HepG2 (cell line): ENCODE data around the gene TPBGL. TPM values are rescaled to one million over a fixed set of nuclear protein-coding genes. Genes with fewer than 3 reads are reported as not detected.
A peak's percentile ranks its signal among the peaks of the same experiment; 100 is the strongest.

Experiments used
- CAMTA2 ChIP-seq: sonication (generic); formaldehyde crosslinking; IDR thresholded peaks from 2 replicates; pipeline ENCODE4 v1.4.0; 2020; ENCODE audit warnings: mild to moderate bottlenecking, missing genetic modification reagents, borderline replicate concordance
- ERF ChIP-seq: IDR thresholded peaks from 2 replicates; pipeline ENCODE4 v1.6.1; 2018; ENCODE audit warnings: missing biosample characterization, missing genetic modification reagents
- FOXK1 ChIP-seq: sonication (generic); formaldehyde crosslinking; IDR thresholded peaks from 2 replicates; pipeline ENCODE4 v1.4.0; 2020; ENCODE audit warnings: low read depth, missing genetic modification reagents, borderline replicate concordance
- HMGA1 ChIP-seq: sonication (generic); formaldehyde crosslinking; conservative IDR thresholded peaks from 2 replicates; pipeline ENCODE4 v1.4.0; 2020; ENCODE audit warnings: missing genetic modification reagents
- HNRNPLL ChIP-seq: fragments of 200-400 bp; formaldehyde crosslinking; IDR thresholded peaks from 2 replicates; pipeline ENCODE4 v1.6.1; 2017; ENCODE audit warnings: mild to moderate bottlenecking, low read depth, low read length; ENCODE audit not compliant: poor library complexity, severe bottlenecking
- ISX ChIP-seq: sonication (generic); formaldehyde crosslinking; conservative IDR thresholded peaks from 2 replicates; pipeline ENCODE4 v1.5.0; 2020; ENCODE audit warnings: missing genetic modification reagents
- NFKBIZ ChIP-seq: IDR thresholded peaks from 2 replicates; pipeline ENCODE4 v1.6.1; 2018; ENCODE audit warnings: missing genetic modification reagents, missing compliant biosample characterization
- NR2F6 ChIP-seq, 2 experiments: IDR thresholded peaks; 2 replicates each; pipeline ENCODE4 v1.6.1; 2016; ENCODE audit warnings: antibody characterized with exemption in 1 of 2, mild to moderate bottlenecking in 1 of 2
- PCBP1 ChIP-seq: fragments of 200-400 bp; formaldehyde crosslinking; IDR thresholded peaks from 2 replicates; pipeline ENCODE4 v1.6.1; 2017; ENCODE audit warnings: mild to moderate bottlenecking, low read depth, low read length, borderline replicate concordance
- SALL2 ChIP-seq: sonication (generic); formaldehyde crosslinking; IDR thresholded peaks from 2 replicates; pipeline ENCODE4 v1.8.1; 2023; ENCODE audit warnings: mild to moderate bottlenecking, missing genetic modification reagents, inconsistent platforms
- SP4 ChIP-seq: sonication (generic); formaldehyde crosslinking; IDR thresholded peaks from 2 replicates; pipeline ENCODE4 v1.8.1; 2023; ENCODE audit warnings: mild to moderate bottlenecking, missing genetic modification reagents
- TBX2 ChIP-seq: sonication (generic); formaldehyde crosslinking; IDR thresholded peaks from 2 replicates; pipeline ENCODE4 v1.5.0; 2020; ENCODE audit warnings: missing genetic modification reagents, mild to moderate bottlenecking, borderline replicate concordance
- TEAD3 ChIP-seq: optimal IDR thresholded peaks from 2 replicates; pipeline ENCODE3; 2016; ENCODE audit warnings: borderline replicate concordance
- TP53 ChIP-seq: sonication (generic); formaldehyde crosslinking; conservative IDR thresholded peaks from 2 replicates; pipeline ENCODE4 v1.4.0; 2020; ENCODE audit warnings: missing genetic modification reagents
- ZFP36L1 ChIP-seq: sonication (generic); formaldehyde crosslinking; IDR thresholded peaks from 2 replicates; pipeline ENCODE4 v1.8.0; 2022; ENCODE audit warnings: mild to moderate bottlenecking, missing genetic modification reagents, moderate library complexity
- ZIK1 ChIP-seq: sonication (generic); formaldehyde crosslinking; IDR thresholded peaks from 2 replicates; pipeline ENCODE4 v1.5.0; 2020; ENCODE audit warnings: mild to moderate bottlenecking, low read depth, missing genetic modification reagents, borderline replicate concordance
- ZNF331 ChIP-seq: sonication (generic); formaldehyde crosslinking; IDR thresholded peaks from 2 replicates; pipeline ENCODE4 v1.4.0; 2020; ENCODE audit warnings: missing genetic modification reagents
- ZNF547 ChIP-seq: sonication (generic); formaldehyde crosslinking; IDR thresholded peaks from 2 replicates; pipeline ENCODE4 v1.5.1; 2020; ENCODE audit warnings: mild to moderate bottlenecking, missing genetic modification reagents
- ZNF777 ChIP-seq: sonication (generic); formaldehyde crosslinking; IDR thresholded peaks from 2 replicates; pipeline ENCODE4 v1.4.0; 2020; ENCODE audit warnings: missing genetic modification reagents
- polyA plus RNA-seq, 8 experiments: library from polyadenylated mRNA; depleted of rRNA in 3 of 8; stranded (reverse) in 7 of 8; unstranded in 1 of 8; fragments of >200 nt; fragmentation: Illumina TruSeq in 4 of 8; extraction: Trizol in 4 of 8; gene quantifications; 2 replicates each; pipeline versions ENCODE4 v1.2.1 to v1.2.3, GENCODE V29; 2011 to 2016; ENCODE audit warnings: low read depth in 4 of 8, missing spikeins in 1 of 8, mixed read lengths in 1 of 8; ENCODE audit not compliant: insufficient read depth in 1 of 8
- total RNA-seq, 5 experiments: library from RNA; depleted of rRNA; stranded (reverse); fragments of >200 nt; fragmentation: Illumina TruSeq; extraction: Trizol; gene quantifications; 2 replicates each; pipeline ENCODE4 v1.2.3, GENCODE V29; 2016; ENCODE audit warnings: low read depth in 1 of 5
- TF ChIP-seq, protein P1 (sequence below): sonication (generic); formaldehyde crosslinking; IDR thresholded peaks from 2 replicates; pipeline ENCODE4 v1.5.0; 2020; ENCODE audit warnings: missing genetic modification reagents
- TF ChIP-seq, protein P2 (sequence below): sonication (generic); formaldehyde crosslinking; IDR thresholded peaks from 2 replicates; pipeline ENCODE4 v1.4.0; 2020; ENCODE audit warnings: missing genetic modification reagents
- TF ChIP-seq, protein P3 (sequence below): sonication (generic); formaldehyde crosslinking; IDR thresholded peaks from 2 replicates; pipeline ENCODE4 v1.8.0; 2022; ENCODE audit warnings: mild to moderate bottlenecking, missing genetic modification reagents; ENCODE audit not compliant: insufficient replicate concordance
- TF ChIP-seq, protein P4 (sequence below): sonication (generic); formaldehyde crosslinking; IDR thresholded peaks from 2 replicates; pipeline ENCODE4 v1.9.0; 2022; ENCODE audit warnings: missing genetic modification reagents, mild to moderate bottlenecking, borderline replicate concordance
- TF ChIP-seq, protein P5 (sequence below): sonication (generic); formaldehyde crosslinking; IDR thresholded peaks from 2 replicates; pipeline ENCODE4 v1.5.0; 2020; ENCODE audit warnings: missing genetic modification reagents, mild to moderate bottlenecking, borderline replicate concordance

The TPBGL gene
- total and polyA plus RNA-seq, 2 of the 13 experiments (the other 11 are each of a cell fraction or from before 2014, with no cell fraction given): not detected

DNA sequence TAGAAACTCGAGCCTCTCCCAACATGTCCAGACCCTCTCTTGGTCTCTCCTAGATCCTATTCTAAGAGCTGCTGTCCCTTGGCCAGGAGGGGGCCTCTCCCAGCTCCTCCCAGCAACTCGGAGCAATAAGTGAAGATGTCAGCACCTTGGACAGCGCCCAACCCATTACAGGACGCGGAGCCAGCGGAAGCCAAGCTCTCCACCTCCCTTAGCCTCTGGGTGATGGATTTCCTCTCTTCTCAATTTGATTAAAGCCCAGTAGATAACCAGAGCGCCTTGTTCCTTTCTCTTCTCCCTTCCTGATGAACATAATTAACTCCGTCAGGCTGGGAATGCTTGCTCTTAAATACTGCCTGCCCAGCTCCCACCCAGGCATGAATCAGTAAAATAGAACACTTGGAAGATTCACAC, 26.2 kb upstream of the TPBGL start (continued):
- TF ChIP-seq, protein P1, sequence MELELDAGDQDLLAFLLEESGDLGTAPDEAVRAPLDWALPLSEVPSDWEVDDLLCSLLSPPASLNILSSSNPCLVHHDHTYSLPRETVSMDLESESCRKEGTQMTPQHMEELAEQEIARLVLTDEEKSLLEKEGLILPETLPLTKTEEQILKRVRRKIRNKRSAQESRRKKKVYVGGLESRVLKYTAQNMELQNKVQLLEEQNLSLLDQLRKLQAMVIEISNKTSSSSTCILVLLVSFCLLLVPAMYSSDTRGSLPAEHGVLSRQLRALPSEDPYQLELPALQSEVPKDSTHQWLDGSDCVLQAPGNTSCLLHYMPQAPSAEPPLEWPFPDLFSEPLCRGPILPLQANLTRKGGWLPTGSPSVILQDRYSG (CRISPR knock-in tag): peak; percentile 93; the same call in 1 of the 2 replicates
- TF ChIP-seq ZNF547 (CRISPR knock-in tag): peak; percentile 79; the same call in 1 of the 2 replicates
- peak; percentile 81; the same call in 1 of the 2 replicates for TF ChIP-seq FOXK1 (CRISPR knock-in tag)
- peak; percentile 49 for TF ChIP-seq TEAD3 (CRISPR knock-in tag)
- TF ChIP-seq HMGA1: no peak
- peak; percentile 80; the same call in 1 of the 2 replicates for TF ChIP-seq TP53 (CRISPR knock-in tag)
- TF ChIP-seq TBX2: peak; percentile 65
- peak; percentile 96 for TF ChIP-seq ISX (CRISPR knock-in tag)
- TF ChIP-seq CAMTA2 (CRISPR knock-in tag): peak; percentile 56; the same call in 1 of the 2 replicates
- TF ChIP-seq SP4 (CRISPR knock-in tag): peak; percentile 58; the same call in 1 of the 2 replicates
- peak; percentile 79; the same call in 1 of the 2 replicates for TF ChIP-seq SALL2 (CRISPR knock-in tag)
- TF ChIP-seq ZNF331 (CRISPR knock-in tag): peak; percentile 98
- peak; percentile 76; the same call in 1 of the 2 replicates for TF ChIP-seq ZIK1 (CRISPR knock-in tag)
- peak; percentile 97 for TF ChIP-seq NFKBIZ (CRISPR knock-in tag)
- no peak for TF ChIP-seq HNRNPLL
- peak; percentile 97 for TF ChIP-seq ERF
- TF ChIP-seq, protein P2, sequence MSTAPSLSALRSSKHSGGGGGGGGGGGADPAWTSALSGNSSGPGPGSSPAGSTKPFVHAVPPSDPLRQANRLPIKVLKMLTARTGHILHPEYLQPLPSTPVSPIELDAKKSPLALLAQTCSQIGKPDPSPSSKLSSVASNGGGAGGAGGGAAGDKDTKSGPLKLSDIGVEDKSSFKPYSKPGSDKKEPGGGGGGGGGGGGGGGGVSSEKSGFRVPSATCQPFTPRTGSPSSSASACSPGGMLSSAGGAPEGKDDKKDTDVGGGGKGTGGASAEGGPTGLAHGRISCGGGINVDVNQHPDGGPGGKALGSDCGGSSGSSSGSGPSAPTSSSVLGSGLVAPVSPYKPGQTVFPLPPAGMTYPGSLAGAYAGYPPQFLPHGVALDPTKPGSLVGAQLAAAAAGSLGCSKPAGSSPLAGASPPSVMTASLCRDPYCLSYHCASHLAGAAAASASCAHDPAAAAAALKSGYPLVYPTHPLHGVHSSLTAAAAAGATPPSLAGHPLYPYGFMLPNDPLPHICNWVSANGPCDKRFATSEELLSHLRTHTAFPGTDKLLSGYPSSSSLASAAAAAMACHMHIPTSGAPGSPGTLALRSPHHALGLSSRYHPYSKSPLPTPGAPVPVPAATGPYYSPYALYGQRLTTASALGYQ (CRISPR knock-in tag): 0 out of 2 replicates have a peak, but pooled peaks have one; percentile 57
- no peak for TF ChIP-seq NR2F6 (IDR thresholded peaks at IDR 0.05)
- TF ChIP-seq NR2F6 (CRISPR knock-in tag; IDR thresholded peaks at IDR 0.05): peak; percentile 63; the same call in 1 of the 2 replicates
- TF ChIP-seq PCBP1: no peak
- TF ChIP-seq, protein P3, sequence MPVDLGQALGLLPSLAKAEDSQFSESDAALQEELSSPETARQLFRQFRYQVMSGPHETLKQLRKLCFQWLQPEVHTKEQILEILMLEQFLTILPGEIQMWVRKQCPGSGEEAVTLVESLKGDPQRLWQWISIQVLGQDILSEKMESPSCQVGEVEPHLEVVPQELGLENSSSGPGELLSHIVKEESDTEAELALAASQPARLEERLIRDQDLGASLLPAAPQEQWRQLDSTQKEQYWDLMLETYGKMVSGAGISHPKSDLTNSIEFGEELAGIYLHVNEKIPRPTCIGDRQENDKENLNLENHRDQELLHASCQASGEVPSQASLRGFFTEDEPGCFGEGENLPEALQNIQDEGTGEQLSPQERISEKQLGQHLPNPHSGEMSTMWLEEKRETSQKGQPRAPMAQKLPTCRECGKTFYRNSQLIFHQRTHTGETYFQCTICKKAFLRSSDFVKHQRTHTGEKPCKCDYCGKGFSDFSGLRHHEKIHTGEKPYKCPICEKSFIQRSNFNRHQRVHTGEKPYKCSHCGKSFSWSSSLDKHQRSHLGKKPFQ: peak; percentile 79
- TF ChIP-seq, protein P4, sequence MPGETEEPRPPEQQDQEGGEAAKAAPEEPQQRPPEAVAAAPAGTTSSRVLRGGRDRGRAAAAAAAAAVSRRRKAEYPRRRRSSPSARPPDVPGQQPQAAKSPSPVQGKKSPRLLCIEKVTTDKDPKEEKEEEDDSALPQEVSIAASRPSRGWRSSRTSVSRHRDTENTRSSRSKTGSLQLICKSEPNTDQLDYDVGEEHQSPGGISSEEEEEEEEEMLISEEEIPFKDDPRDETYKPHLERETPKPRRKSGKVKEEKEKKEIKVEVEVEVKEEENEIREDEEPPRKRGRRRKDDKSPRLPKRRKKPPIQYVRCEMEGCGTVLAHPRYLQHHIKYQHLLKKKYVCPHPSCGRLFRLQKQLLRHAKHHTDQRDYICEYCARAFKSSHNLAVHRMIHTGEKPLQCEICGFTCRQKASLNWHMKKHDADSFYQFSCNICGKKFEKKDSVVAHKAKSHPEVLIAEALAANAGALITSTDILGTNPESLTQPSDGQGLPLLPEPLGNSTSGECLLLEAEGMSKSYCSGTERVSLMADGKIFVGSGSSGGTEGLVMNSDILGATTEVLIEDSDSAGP (CRISPR knock-in tag): no peak; the same call in 1 of the 2 replicates
- peak; percentile 72 for TF ChIP-seq ZNF777 (CRISPR knock-in tag)
- peak; percentile 82 for TF ChIP-seq ZFP36L1
- TF ChIP-seq, protein P5, sequence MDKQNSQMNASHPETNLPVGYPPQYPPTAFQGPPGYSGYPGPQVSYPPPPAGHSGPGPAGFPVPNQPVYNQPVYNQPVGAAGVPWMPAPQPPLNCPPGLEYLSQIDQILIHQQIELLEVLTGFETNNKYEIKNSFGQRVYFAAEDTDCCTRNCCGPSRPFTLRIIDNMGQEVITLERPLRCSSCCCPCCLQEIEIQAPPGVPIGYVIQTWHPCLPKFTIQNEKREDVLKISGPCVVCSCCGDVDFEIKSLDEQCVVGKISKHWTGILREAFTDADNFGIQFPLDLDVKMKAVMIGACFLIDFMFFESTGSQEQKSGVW (CRISPR knock-in tag): no peak
